HG03460 (cell line): ENCODE data around the gene SCYL3.

Source experiments
- ATAC-seq: cut with Tn5 transposase; IDR thresholded peaks from one replicate; pipeline ENCODE4 v1.9.1; 2021; ENCODE audit not compliant: unreplicated experiment

The SCYL3 gene

GRCh38 chr1:169901115-169901514, 7.4 kb upstream of the SCYL3 start:
- ATAC-seq: no peak

- ATAC-seq: no peak
These were observed 6.9 kb upstream of the SCYL3 start for GRCh38 chr1:169900571-169900970.

GRCh38 chr1:169899519-169900217, 6.0 kb upstream of the SCYL3 start:
- ATAC-seq: no peak

GRCh38 chr1:169896013-169896412, 2.3 kb upstream of the SCYL3 start:
- no peak for ATAC-seq

GRCh38 chr1:169894424-169895145, 889 bp upstream of the SCYL3 start:
- no peak for ATAC-seq

GRCh38 chr1:169892927-169893644, 610 bp downstream of the SCYL3 start:
- peak; percentile 8 for ATAC-seq

- no peak for ATAC-seq
These were observed 1.3 kb downstream of the SCYL3 start for GRCh38 chr1:169892176-169892926.

GRCh38 chr1:169891539-169891885, 2.2 kb downstream of the SCYL3 start:
- ATAC-seq: no peak

GRCh38 chr1:169890761-169891538, 2.7 kb downstream of the SCYL3 start:
- ATAC-seq: no peak

GRCh38 chr1:169889871-169890270, 3.8 kb downstream of the SCYL3 start:
- ATAC-seq: no peak

- no peak for ATAC-seq
These were observed 6.8 kb downstream of the SCYL3 start for GRCh38 chr1:169886931-169887330.

- no peak for ATAC-seq
These were observed 7.3 kb downstream of the SCYL3 start for GRCh38 chr1:169886422-169886821.

- ATAC-seq: no peak
These were observed 8.5 kb downstream of the SCYL3 start for GRCh38 chr1:169885207-169885606.

- ATAC-seq: no peak
These were observed 9.1 kb downstream of the SCYL3 start for GRCh38 chr1:169884634-169885033.

- no peak for ATAC-seq
These were observed 11.6 kb downstream of the SCYL3 start for GRCh38 chr1:169882039-169882511.

- no peak for ATAC-seq
These were observed 14.5 kb downstream of the SCYL3 start for GRCh38 chr1:169879034-169879840.

GRCh38 chr1:169878498-169878897, 15.2 kb downstream of the SCYL3 start:
- ATAC-seq: no peak

- no peak for ATAC-seq
These were observed 15.8 kb downstream of the SCYL3 start for GRCh38 chr1:169877800-169878491.

- ATAC-seq: no peak
These were observed 19.5 kb downstream of the SCYL3 start for GRCh38 chr1:169874229-169874628.
